Measurements from ENCODE around the gene TAF4.
"Not testable (repeated sequence)": the region's sequence is repeated elsewhere in the genome, so short reads cannot be mapped to it uniquely, and the experiment has no call there.

Gene TAF4

DNA sequence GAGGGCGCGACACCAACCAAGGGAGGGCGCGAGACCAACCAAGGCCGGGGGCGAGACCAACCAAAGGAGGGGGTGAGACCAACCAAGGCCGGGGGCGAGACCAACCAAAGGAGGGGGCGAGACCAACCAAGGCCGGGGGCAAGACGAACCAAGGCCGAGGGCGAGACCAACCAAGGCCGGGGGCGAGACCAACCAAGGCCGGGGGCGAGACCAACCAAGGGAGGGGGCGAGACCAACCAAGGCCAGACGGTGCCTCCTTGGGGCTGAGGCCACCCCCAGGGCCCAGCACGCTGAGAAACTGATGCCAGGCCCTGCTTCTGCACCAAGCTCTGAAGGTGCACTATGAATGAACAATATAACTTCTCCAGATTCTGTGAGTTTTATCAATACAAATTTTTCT, 87.2 kb downstream of the TAF4 start:
- no peak for TF ChIP-seq POLR2A (IDR thresholded peaks at IDR 0.05; ENCODE audit: low read depth, low read length)
- FAIRE-seq (no peak), DNase-seq (ENCODE audit: insufficient read length, low spot score) (no peak)

DNA sequence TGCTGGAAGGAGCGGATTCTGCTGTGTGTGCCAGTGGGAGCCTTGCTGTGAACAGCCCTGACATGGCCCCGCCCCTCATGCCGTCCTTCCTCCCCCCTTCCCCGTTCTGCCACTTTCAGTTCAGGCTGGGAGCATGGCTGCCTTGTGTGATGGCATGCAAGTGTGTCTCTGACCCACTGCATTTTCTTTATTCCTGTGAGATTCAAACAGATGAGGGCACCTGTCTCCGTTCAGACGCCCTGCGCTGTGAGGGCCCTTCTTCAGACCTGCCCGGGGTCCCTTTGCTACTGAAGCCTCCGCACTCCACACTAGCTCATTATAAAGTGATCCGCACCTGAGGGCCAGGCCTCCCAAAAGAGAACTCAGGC, 88.3 kb downstream of the TAF4 start:
- TF ChIP-seq POLR2A (IDR thresholded peaks at IDR 0.05; ENCODE audit: low read depth, low read length): no peak
- DNase-seq (ENCODE audit: insufficient read length, low spot score) (no peak), FAIRE-seq (no peak)

DNA sequence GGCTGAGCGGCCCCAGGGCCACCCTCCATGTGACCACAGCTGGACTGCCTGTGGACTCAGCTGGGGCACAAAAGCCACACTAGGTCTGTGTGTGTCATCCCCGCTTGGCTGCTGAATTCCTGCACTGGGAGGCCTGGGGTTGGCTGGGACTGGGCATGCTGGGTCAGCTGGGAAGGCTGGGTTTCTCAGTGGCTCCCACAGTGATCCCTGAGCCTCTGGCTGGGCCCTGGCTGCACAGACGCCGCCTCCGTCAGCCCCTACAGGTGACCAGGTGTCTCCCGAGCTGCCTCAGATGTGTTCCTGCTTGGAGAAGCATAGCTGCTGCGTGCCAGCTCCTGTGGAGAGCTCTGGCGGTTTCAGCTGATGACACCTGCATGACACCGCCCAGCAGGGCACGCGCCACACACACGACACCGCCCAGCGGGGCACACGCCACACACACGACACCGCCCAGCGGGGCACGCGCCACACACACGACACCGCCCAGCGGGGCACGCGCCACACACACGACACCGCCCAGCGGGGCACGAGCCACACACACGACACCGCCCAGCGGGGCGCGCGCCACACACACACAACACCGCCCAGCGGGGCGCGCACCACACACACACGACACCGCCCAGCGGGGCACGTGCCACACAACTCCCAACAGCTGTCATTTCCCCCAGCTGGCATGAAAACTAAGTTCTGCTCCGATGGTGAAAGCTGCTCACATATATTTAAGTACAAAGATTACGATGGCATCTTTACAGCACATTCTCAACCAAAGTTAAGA, 88.8 kb downstream of the TAF4 start:
- FAIRE-seq (no peak), DNase-seq (ENCODE audit: insufficient read length, low spot score) (no peak)
- no peak for TF ChIP-seq POLR2A (IDR thresholded peaks at IDR 0.05; ENCODE audit: low read depth, low read length)

DNA sequence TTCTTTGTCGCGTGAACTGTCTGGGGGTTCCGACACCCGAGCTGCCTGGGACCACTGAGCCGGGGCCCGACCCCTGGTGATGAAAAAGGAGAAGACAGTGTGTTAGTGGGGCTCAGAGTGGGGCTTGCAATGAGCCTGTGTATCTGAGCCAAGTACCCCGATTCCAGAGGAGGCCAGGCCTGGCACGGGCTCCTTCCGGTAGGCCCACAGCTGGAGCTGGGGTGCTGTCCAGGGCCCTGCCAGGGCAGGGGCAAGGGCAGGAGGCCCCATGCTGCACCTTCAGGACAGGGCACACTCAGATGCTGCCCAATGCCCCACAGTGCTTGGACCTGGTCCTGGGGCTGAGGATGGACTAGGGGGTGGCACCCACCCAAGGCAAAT, 89.4 kb downstream of the TAF4 start:
- TF ChIP-seq POLR2A (IDR thresholded peaks at IDR 0.05; ENCODE audit: low read depth, low read length): no peak
- no peak for DNase-seq (ENCODE audit: insufficient read length, low spot score)
- FAIRE-seq: no peak

DNA sequence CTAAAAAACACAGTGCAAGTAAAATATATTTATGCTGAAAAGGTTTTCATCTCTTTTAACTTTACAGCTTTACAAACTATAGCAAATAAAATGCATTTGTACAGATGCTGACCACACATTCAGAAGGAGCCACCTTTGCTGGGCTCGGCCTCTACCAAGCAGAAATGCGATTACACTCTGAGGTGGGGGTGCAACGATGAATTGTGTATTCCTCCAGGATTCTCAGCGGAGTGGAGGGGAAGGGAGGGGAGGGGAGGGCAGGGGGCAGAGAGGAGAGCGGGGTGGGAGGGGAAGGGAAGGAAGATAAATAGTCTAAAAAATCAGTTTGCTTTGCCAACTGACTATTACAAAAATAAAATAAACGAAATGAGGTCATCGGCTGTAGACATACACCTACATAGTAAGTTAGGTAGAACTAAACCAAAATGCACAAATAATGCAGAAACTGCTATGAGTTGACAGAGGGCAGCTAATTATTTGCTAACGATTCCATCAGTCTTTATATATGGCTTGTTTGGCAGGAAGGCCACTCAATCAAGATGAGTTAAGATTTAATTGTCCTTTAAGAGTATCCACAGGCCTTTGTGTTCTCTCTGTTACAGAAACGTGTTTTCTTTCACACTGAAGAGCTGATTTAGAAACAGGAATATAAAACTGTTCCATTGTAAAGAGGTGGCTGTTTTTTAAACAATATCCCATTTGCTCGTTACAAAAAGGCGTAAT, 90.1 kb downstream of the TAF4 start:
- no peak for FAIRE-seq
- TF ChIP-seq POLR2A (IDR thresholded peaks at IDR 0.05; ENCODE audit: low read depth, low read length): no peak
- no peak for DNase-seq (ENCODE audit: insufficient read length, low spot score)

DNA sequence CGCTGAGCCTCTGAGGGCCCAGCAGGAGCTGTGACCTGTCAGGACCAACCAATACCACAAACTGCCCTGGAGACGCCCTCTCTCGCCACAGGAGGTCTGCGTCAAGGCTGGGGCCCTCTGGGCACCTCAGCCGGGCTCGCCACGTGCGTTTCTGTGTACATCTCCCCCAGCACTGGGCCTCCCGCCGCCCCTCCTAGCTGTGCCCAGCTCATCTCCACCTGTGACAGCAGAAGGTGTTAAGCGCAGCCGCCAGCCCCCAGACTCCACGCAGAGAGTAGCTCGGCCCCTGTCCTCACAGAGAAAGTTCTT, 91.4 kb downstream of the TAF4 start:
- FAIRE-seq: no peak
- TF ChIP-seq POLR2A (IDR thresholded peaks at IDR 0.05; ENCODE audit: low read depth, low read length): no peak
- no peak for DNase-seq (ENCODE audit: insufficient read length, low spot score)

DNA sequence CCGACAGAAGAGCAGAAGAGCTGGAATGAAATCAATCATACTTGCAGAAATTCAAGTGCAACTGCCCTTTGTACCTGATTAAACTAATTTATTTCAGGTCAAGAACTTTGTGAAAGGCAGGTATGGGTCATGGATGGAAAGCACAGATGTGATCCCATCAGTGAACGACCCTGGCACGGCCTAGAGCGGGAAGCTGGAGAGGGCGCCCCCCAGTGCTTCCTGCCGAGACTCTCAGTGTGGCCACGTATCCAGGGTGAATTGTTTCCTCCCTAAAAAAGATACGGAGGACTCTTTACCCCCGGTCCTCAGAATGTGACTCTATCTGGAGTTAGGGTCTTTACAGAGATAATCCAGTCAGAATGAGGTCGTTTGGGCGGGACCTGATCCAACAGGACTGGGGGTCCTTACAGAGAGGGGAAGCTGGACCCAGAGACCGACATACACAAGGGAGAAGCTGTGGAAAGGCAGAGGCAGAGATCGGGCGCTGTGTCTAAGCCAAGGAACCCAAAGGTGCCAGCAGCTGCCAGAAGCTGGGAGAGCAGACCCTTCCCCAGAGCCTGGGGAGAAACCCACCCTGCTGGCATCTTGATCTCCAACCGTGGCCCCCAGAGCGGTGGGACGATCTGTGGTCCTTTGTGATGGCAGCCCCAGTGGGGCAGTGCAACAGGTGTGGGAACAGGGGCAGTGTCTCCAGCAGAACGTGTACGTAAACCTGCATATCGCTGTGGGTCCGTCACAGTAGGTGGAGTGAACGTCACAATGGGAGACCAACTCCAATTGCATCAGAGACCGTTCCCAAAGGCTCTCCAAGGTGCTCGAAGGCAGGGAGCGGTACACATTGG, 91.9 kb downstream of the TAF4 start:
- FAIRE-seq: no peak
- no peak for TF ChIP-seq POLR2A (IDR thresholded peaks at IDR 0.05; ENCODE audit: low read depth, low read length)
- DNase-seq (ENCODE audit: insufficient read length, low spot score): no peak

DNA sequence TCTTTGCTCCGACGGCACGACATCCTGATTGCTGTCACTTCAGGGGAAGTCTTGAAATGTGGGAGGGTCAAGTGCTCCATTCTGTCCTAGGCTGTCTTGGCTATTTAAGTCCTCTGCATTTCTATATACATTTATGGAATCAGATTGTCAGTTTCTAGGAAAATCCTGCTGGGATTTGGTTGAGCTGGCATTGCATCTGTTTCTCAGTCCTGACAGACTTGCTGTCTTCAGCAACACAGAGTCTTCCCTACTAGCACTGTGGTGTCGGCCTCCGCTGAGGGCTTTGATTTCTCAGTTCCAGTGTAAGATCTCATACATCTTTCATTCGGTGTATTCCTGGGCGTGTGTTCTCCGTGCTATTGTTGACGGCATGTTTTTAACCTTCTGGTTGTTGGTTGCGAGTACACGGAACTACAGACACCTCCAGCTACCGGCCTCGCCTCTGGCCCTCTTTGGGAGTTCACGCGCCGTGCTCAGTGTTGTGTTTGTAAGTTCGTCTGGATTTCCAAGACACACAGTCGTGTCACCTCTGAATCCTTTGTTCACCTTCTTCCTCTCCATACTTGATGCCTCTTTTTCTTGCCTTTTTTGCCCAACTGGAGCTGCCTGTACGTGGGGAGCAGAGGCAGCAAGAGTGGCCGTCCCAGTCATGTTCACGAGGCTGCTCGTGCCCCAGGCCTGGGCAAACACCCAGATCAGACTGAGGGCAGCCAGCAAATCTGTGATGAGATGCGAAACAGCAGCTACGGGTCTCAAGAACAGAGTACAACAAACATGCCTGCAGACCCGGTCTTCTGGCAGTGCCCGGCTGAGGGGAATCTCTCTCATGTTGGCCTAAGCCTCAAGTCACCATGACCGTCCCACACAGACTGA, 92.8 kb downstream of the TAF4 start:
- DNase-seq (ENCODE audit: insufficient read length, low spot score): no peak
- FAIRE-seq: no peak
- no peak for TF ChIP-seq POLR2A (IDR thresholded peaks at IDR 0.05; ENCODE audit: low read depth, low read length)

DNA sequence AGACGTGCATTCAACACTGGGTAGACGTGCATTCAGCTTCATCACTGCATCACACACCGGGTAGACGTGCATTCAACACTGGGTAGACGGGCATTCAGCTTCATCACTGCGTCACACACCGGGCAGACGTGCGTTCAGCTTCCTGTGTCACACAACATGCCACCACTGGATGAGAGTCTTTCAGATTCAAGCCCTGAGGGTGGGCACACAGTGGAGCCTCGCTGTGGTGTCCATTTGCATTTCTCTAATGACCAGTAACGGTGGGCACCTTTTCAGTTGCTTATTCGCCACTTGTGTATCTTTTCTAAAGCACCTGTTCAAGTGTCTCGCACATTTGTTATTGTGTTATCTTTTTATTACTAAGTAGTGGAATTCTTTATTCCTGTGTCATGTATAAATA, 94.1 kb downstream of the TAF4 start:
- not testable (repeated sequence) for FAIRE-seq; DNase-seq (ENCODE audit: insufficient read length, low spot score)

DNA sequence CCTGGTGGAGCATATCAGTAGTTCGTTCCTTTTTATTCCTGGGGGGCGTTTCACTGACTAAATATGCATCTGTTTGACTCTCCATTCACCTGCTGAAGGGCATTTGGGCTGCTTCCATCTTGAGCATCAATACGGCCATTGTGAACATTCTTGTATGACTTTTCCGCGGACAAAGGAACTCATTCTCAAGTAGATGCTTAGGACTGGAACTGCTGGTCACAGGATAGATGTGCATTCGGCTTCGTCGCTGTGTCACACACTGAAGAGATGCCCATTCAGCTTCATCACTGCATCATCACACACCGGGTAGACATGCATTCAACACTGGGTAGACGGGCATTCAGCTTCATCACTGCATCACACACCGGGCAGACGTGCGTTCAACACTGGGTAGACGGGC, 95.3 kb downstream of the TAF4 start:
- TF ChIP-seq POLR2A (IDR thresholded peaks at IDR 0.05; ENCODE audit: low read depth, low read length): no peak
- DNase-seq (ENCODE audit: insufficient read length, low spot score): no peak
- FAIRE-seq: no peak

DNA sequence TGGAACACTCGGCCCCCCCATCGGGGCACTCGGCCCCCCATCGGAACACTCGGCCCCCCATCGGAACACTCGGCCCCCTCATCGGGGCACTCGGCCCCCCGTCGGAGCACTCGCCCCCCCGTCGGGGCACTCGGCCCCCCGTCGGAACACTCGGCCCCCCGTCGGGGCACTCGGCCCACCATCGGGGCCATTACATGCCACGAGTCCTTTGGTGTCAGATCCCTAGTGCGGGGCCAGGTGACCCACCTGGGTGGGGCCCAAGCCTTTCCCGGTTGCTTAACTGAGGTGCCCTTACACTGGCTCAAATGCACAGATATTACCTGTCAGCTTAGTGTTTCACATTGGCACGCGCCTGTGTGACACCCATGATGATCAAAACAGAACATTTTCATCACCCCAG, 95.9 kb downstream of the TAF4 start:
- no peak for TF ChIP-seq POLR2A (IDR thresholded peaks at IDR 0.05; ENCODE audit: low read depth, low read length)
- DNase-seq (ENCODE audit: insufficient read length, low spot score): no peak
- no peak for FAIRE-seq

DNA sequence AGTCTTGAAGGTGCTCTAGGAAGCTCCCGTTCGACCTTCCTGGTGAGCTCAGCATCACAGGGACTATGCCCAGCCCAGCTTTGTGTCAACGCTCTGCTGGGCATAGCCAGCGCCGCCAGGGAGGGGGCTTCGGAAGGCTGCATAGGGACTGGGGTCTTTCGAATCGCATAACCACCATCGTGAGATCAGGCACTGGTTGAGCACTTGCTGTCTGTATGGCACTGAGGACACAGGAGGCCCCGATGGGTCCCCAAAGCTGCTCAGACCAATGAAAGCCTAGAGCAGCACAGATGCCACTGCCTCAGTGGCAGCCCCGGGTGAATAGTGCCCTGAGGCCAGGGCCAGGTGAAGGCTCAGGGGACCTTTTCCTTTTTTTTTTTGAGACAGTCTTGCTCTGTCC, 96.7 kb downstream of the TAF4 start:
- no peak for TF ChIP-seq POLR2A (IDR thresholded peaks at IDR 0.05; ENCODE audit: low read depth, low read length)
- no peak for DNase-seq (ENCODE audit: insufficient read length, low spot score)
- FAIRE-seq: no peak

DNA sequence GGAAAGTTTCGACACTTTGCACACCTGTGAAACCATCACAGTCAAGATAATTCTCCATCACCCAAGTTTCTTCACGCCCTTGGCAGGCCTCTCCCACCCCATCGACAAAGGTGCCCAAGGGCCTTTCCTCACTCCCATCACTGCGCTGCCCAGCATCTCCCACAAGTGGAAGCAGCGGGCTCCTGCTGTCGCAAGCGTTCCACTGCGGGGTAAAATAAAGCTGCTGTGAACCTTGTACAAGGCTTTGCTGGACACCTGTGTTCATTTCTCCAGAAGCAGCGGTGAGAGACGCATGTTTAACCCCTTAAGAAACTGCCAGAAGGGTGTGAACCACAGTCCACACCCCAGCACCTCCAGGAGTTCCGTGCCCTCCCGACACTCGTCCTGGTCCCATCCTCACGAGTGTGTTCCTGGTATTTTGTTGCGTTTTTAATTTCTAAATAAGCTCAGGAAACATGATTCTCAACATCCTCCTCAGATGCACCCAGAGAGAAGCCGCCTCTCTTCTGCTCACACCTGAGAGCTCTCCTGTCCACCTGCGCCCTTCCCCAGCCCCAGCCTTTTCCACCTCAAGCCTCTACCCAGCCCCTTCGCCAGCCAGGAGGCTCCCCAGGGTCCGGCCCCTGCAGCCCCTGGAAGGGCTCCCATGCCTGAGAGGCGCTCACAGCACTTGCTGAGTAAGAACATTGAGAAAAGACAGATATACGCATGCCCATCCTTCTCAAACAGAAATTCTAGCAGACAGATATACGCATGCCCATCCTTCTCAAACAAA, 97.5 kb downstream of the TAF4 start:
- FAIRE-seq (no peak), DNase-seq (ENCODE audit: insufficient read length, low spot score) (no peak)
- TF ChIP-seq POLR2A (IDR thresholded peaks at IDR 0.05; ENCODE audit: low read depth, low read length): no peak
